AG04450 (cell line): ENCODE data around the gene LRRC28. TPM values are rescaled to one million over a fixed set of nuclear protein-coding genes. Genes with fewer than 3 reads are reported as not detected.

Experiments used
- CTCF ChIA-PET: fragments of 300-600, 350-600 bp; formaldehyde crosslinking; extraction: SDS; loops from one replicate; lab custom pipeline; 2022; ENCODE audit warnings: antibody characterized with exemption, inconsistent platforms; lab: Charles Lee
- POLR2A ChIA-PET: fragments of 350-600 bp; formaldehyde crosslinking; extraction: SDS; loops from one replicate; lab custom pipeline; 2021; ENCODE audit warnings: antibody characterized with exemption, inconsistent platforms; lab: Yijun Ruan, JAX
- DNase-seq: peaks from one replicate; pipeline ENCODE4 v3.0.0-alpha.2; 2011; ENCODE audit warnings: low read depth, low spot score
- H3K27ac ChIP-seq: one replicate; pipeline ENCODE4 v1.5.1; 2012; ENCODE audit warnings: low read depth, low read length, control low read depth
- H3K27me3 ChIP-seq: one replicate; pipeline ENCODE4 v1.6.0; 2012; ENCODE audit warnings: low read length; ENCODE audit not compliant: control insufficient read depth, insufficient read depth
- H3K4me3 ChIP-seq: 2 replicates; pipeline ENCODE4 v1.5.1; 2011; ENCODE audit warnings: mild to moderate bottlenecking, low read depth, low read length, control low read depth
- H3K9me3 ChIP-seq: 2 replicates; pipeline ENCODE4 v1.5.1; 2012; ENCODE audit warnings: low read length; ENCODE audit not compliant: control insufficient read depth, insufficient read depth
- CTCF ChIP-seq: IDR thresholded peaks from 2 replicates; pipeline ENCODE4 v1.5.1; 2011; ENCODE audit warnings: low read depth, low read length, control low read depth, inconsistent platforms
- polyA plus RNA-seq: library from polyadenylated mRNA; depleted of rRNA; stranded (reverse); fragments of >200 nt; gene quantifications from 2 replicates; pipeline ENCODE4 v1.2.3, GENCODE V29; 2011; rRNA removed

Gene LRRC28
- polyA plus RNA-seq, 1 experiment, result 29.8 TPM

- no peak for TF ChIP-seq CTCF
- Histone ChIP-seq H3K27me3 (no peaks in the 10 kb centered on the region), H3K9me3 (no peaks in the 10 kb centered on the region; the same call in 1 of the 2 replicates), H3K27ac (no peak overlapping the region), H3K4me3 (no peak overlapping the region)
- ChIA-PET CTCF (interaction anchor here (1.0 to 1.7 kb wide), 2 partner anchors 29 to 266 kb away, joined by 3 to 9 read pairs; no protein-coding TSS in a partner anchor), POLR2A (no interaction called here)
- DNase-seq, result no peak
Observed at GRCh38 chr15:99438224-99438585, 186.9 kb downstream of the LRRC28 start.

- H3K27me3 ChIP-seq, result no peaks in the 10 kb centered on the region
- no peak for DNase-seq
- H3K27ac ChIP-seq, result no peak overlapping the region
- ChIA-PET POLR2A (no interaction called here), CTCF (interaction anchor here (1.7 kb wide), 1 partner anchor 265 kb away, joined by 9 read pairs; no protein-coding TSS in a partner anchor)
- no peaks in the 10 kb centered on the region; the same call in 1 of the 2 replicates for H3K9me3 ChIP-seq
- no peak for TF ChIP-seq CTCF
- no peak overlapping the region for H3K4me3 ChIP-seq
Observed at GRCh38 chr15:99438691-99439523, 187.6 kb downstream of the LRRC28 start.

GRCh38 chr15:99439524-99439835 is 188.2 kb downstream of the LRRC28 start:
- H3K9me3 ChIP-seq, result no peaks in the 10 kb centered on the region; the same call in 1 of the 2 replicates
- ChIA-PET POLR2A (no interaction called here), CTCF (interaction anchor here (1.7 kb wide), 1 partner anchor 265 kb away, joined by 9 read pairs; no protein-coding TSS in a partner anchor)
- H3K27ac ChIP-seq, result no peak overlapping the region
- no peak for TF ChIP-seq CTCF
- H3K27me3 ChIP-seq, result no peaks in the 10 kb centered on the region
- H3K4me3 ChIP-seq, result no peak overlapping the region
- no peak for DNase-seq

- no peak for TF ChIP-seq CTCF
- no peaks in the 10 kb centered on the region; the same call in 1 of the 2 replicates for H3K9me3 ChIP-seq
- no peak overlapping the region for H3K27ac ChIP-seq
- POLR2A ChIA-PET, result no interaction called here
- no peaks in the 10 kb centered on the region for H3K27me3 ChIP-seq
- DNase-seq, result no peak
- no peak overlapping the region for H3K4me3 ChIP-seq
- CTCF ChIA-PET, result interaction anchor here (1.7 kb wide), 1 partner anchor 264 kb away, joined by 9 read pairs; no protein-coding TSS in a partner anchor
Observed at GRCh38 chr15:99440029-99440428, 188.7 kb downstream of the LRRC28 start.

Other genes starting within 250 kb of the LRRC28 start
- gene PGPEP1L, start 243.7 kb upstream of the LRRC28 start, polyA plus RNA-seq, result not detected in 2 replicates
- 3.2 and 3.6 TPM in 2 replicates for gene SYNM, start 146.4 kb upstream of the LRRC28 start, polyA plus RNA-seq
- 7.2 and 12.9 TPM in 2 replicates for gene TTC23, start 1.9 kb upstream of the LRRC28 start, polyA plus RNA-seq